A673 (cell line): ENCODE measurements around the gene TFDP2.

Experiments
- EZH2 ChIP-seq: fragments of 200-600 bp; sonication (generic); IDR thresholded peaks from 2 replicates; pipeline ENCODE4 v1.6.1; 2017; ENCODE audit warnings: borderline replicate concordance, low read depth, mild to moderate bottlenecking, mixed read lengths, antibody characterized with exemption, low read length; ENCODE audit not compliant: poor library complexity, severe bottlenecking
- TF ChIP-seq, protein P1 (sequence below): fragments of 300-800, 200-600 bp; sonication (generic); conservative IDR thresholded peaks from 2 replicates; pipeline ENCODE4 v1.5.1; 2017; ENCODE audit warnings: low read depth, mild to moderate bottlenecking, antibody characterized with exemption, low read length, moderate library complexity, mixed read lengths

GRCh38 chr3:142029052-142029642, 120.2 kb downstream of the TFDP2 start:
- TF ChIP-seq, protein P1, sequence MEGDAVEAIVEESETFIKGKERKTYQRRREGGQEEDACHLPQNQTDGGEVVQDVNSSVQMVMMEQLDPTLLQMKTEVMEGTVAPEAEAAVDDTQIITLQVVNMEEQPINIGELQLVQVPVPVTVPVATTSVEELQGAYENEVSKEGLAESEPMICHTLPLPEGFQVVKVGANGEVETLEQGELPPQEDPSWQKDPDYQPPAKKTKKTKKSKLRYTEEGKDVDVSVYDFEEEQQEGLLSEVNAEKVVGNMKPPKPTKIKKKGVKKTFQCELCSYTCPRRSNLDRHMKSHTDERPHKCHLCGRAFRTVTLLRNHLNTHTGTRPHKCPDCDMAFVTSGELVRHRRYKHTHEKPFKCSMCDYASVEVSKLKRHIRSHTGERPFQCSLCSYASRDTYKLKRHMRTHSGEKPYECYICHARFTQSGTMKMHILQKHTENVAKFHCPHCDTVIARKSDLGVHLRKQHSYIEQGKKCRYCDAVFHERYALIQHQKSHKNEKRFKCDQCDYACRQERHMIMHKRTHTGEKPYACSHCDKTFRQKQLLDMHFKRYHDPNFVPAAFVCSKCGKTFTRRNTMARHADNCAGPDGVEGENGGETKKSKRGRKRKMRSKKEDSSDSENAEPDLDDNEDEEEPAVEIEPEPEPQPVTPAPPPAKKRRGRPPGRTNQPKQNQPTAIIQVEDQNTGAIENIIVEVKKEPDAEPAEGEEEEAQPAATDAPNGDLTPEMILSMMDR: no peak
- no peak for TF ChIP-seq EZH2
